GM23338 (cell line): Measurements from ENCODE around the gene SHB. TPM values are rescaled to one million over a fixed set of nuclear protein-coding genes. Genes with fewer than 3 reads are reported as not detected.

ENCODE experiments used
- ATAC-seq: fragments of 200-7000 bp; cut with Tn5 transposase; 3 replicates; pipeline ENCODE4 v1.9.1; 2020
- DNase-seq: peaks from one replicate; pipeline ENCODE4 v3.0.0-alpha.2; 2015; ENCODE audit warnings: low spot score
- H2AFZ ChIP-seq: fragments of 200-600 bp; sonication (generic); 2 replicates; pipeline ENCODE4 v1.8.0; 2016; ENCODE audit warnings: antibody characterized with exemption, mild to moderate bottlenecking, moderate library complexity
- H3F3A ChIP-seq: fragments of 200-600 bp; sonication (generic); replicated peaks from 2 replicates; pipeline ENCODE4 v1.8.0; 2017; ENCODE audit warnings: antibody characterized with exemption, mixed run types, low read depth
- H3K27ac ChIP-seq: fragments of 200-600 bp; sonication (generic); 2 replicates; pipeline ENCODE4 v1.6.1; 2016; ENCODE audit warnings: low read depth
- H3K27me3 ChIP-seq: fragments of 200-600 bp; sonication (generic); 2 replicates; pipeline ENCODE4 v1.8.0; 2016; ENCODE audit warnings: mild to moderate bottlenecking, mixed run types, moderate library complexity; ENCODE audit not compliant: insufficient read depth
- H3K36me3 ChIP-seq: fragments of 200-600 bp; sonication (generic); 2 replicates; pipeline ENCODE4 v1.8.0; 2016; ENCODE audit warnings: mild to moderate bottlenecking; ENCODE audit not compliant: insufficient read depth
- H3K4me1 ChIP-seq: fragments of 200-600 bp; sonication (generic); 2 replicates; pipeline ENCODE4 v1.8.0; 2016; ENCODE audit warnings: mild to moderate bottlenecking, moderate library complexity; ENCODE audit not compliant: insufficient read depth
- H3K4me2 ChIP-seq: fragments of 200-600 bp; sonication (generic); 2 replicates; pipeline ENCODE4 v1.7.1; 2017; ENCODE audit warnings: mixed run types
- H3K4me3 ChIP-seq: fragments of 200-600 bp; sonication (generic); 2 replicates; pipeline ENCODE4 v1.6.1; 2016; ENCODE audit warnings: mixed run types
- H3K79me2 ChIP-seq: fragments of 200-600 bp; sonication (generic); replicated peaks from 2 replicates; pipeline ENCODE4 v1.8.0; 2017; ENCODE audit warnings: mild to moderate bottlenecking; ENCODE audit not compliant: insufficient read depth
- H3K9me2 ChIP-seq: fragments of 200-600 bp; sonication (generic); 2 replicates; pipeline ENCODE4 v1.8.0; 2017; ENCODE audit not compliant: insufficient read depth
- H4K20me1 ChIP-seq: fragments of 200-600 bp; sonication (generic); replicated peaks from 2 replicates; pipeline ENCODE4 v1.8.0; 2017; ENCODE audit warnings: mild to moderate bottlenecking; ENCODE audit not compliant: insufficient read depth
- H3K27ac Mint-ChIP-seq: 2 replicates; pipeline ENCODE4 v1.8.0; 2020; ENCODE audit warnings: inconsistent platforms, mild to moderate bottlenecking, moderate library complexity, mixed read lengths
- H3K27me3 Mint-ChIP-seq: 3 replicates; pipeline ENCODE4 v1.8.0; 2022; ENCODE audit warnings: low read depth, mild to moderate bottlenecking, moderate library complexity, mixed read lengths, inconsistent platforms; ENCODE audit not compliant: insufficient read depth, poor library complexity
- H3K36me3 Mint-ChIP-seq: 3 replicates; pipeline ENCODE4 v1.8.0; 2021; ENCODE audit warnings: low read depth, mild to moderate bottlenecking, inconsistent platforms, moderate library complexity, mixed read lengths
- H3K4me1 Mint-ChIP-seq: 3 replicates; pipeline ENCODE4 v1.8.0; 2020; ENCODE audit warnings: mild to moderate bottlenecking, inconsistent platforms, mixed read lengths
- H3K4me3 Mint-ChIP-seq: 3 replicates; pipeline ENCODE4 v1.8.0; 2021; ENCODE audit warnings: moderate library complexity, mild to moderate bottlenecking, inconsistent platforms, mixed read lengths
- H3K9me3 Mint-ChIP-seq: 3 replicates; pipeline ENCODE4 v1.8.0; 2020; ENCODE audit warnings: moderate library complexity, mild to moderate bottlenecking, inconsistent platforms, mixed read lengths
- CREB1 ChIP-seq: fragments of 250-450 bp; sonication (Bioruptor Pico); IDR thresholded peaks from 2 replicates; pipeline ENCODE4 v1.5.0; 2020; ENCODE audit warnings: low read depth, mild to moderate bottlenecking, moderate library complexity
- ETS1 ChIP-seq: IDR thresholded peaks from 2 replicates; pipeline ENCODE4 v1.6.1; 2016; ENCODE audit warnings: antibody characterized with exemption
- EZH2 ChIP-seq: fragments of 200-600 bp; sonication (generic); IDR thresholded peaks from one replicate; pipeline ENCODE4 v1.8.0; 2017; ENCODE audit warnings: antibody characterized with exemption, mild to moderate bottlenecking, low read depth; ENCODE audit not compliant: unreplicated experiment
- EZH2phosphoT487 ChIP-seq: fragments of 200-600 bp; sonication (generic); IDR thresholded peaks from one replicate; pipeline ENCODE4 v1.8.1; 2018; ENCODE audit warnings: antibody characterized with exemption; ENCODE audit not compliant: unreplicated experiment
- JUNB ChIP-seq: IDR thresholded peaks from one replicate; pipeline ENCODE4 v1.6.1; 2016; ENCODE audit warnings: antibody characterized with exemption; ENCODE audit not compliant: unreplicated experiment
- NANOG ChIP-seq: IDR thresholded peaks from 2 replicates; pipeline ENCODE4 v1.6.1; 2016; ENCODE audit warnings: antibody characterized with exemption, borderline replicate concordance
- POLR2AphosphoS5 ChIP-seq: IDR thresholded peaks from 2 replicates; pipeline ENCODE4 v1.6.1; 2016; ENCODE audit warnings: antibody characterized with exemption, low read depth
- STAT1 ChIP-seq: IDR thresholded peaks from one replicate; pipeline ENCODE4 v1.6.1; 2016; ENCODE audit warnings: antibody characterized with exemption; ENCODE audit not compliant: unreplicated experiment
- ZNF114 ChIP-seq: fragments of 250-450 bp; sonication (Bioruptor Pico); IDR thresholded peaks from 2 replicates; pipeline ENCODE4 v1.5.0; 2020; ENCODE audit warnings: mild to moderate bottlenecking, moderate library complexity
- ZNF331 ChIP-seq: fragments of 250-450 bp; sonication (Bioruptor Pico); IDR thresholded peaks from 2 replicates; pipeline ENCODE4 v1.5.0; 2020; ENCODE audit warnings: low read depth, mild to moderate bottlenecking, moderate library complexity
- polyA plus RNA-seq: library from polyadenylated mRNA; unstranded; fragments of >200 nt; fragmentation: Nextera tagmentation; extraction: Ambion mirVana; gene quantifications from 2 replicates; pipeline ENCODE4 v1.2.1, GENCODE V29; 2016
- total RNA-seq: library from RNA; depleted of rRNA; stranded (reverse); fragments of >200 nt; shearing (Covaris generic); gene quantifications from 2 replicates; pipeline ENCODE4 v1.2.3, GENCODE V29; 2014
- TF ChIP-seq, protein P1 (sequence below), 2 experiments: fragments of 200-600 bp in 1 of 2; sonication (generic) in 1 of 2; conservative IDR thresholded peaks; 2 replicates each; pipeline versions ENCODE4 v1.5.1 to v1.6.1; 2016 to 2017; ENCODE audit warnings: antibody characterized with exemption in 2 of 2, low read depth in 2 of 2, mild to moderate bottlenecking in 2 of 2, moderate library complexity in 1 of 2
- TF ChIP-seq, protein P2 (sequence below): IDR thresholded peaks from one replicate; pipeline ENCODE4 v1.6.1; 2018; ENCODE audit warnings: antibody characterized with exemption; ENCODE audit not compliant: unreplicated experiment
- TF ChIP-seq, protein P3 (sequence below): fragments of 250-450 bp; sonication (Bioruptor Pico); IDR thresholded peaks from 2 replicates; pipeline ENCODE4 v1.5.0; 2020; ENCODE audit warnings: mild to moderate bottlenecking, moderate library complexity

SHB gene
- total and polyA plus RNA-seq, 2 experiments from 2014 or later, result 1.5 to 14.0 TPM

- DNase-seq (no peak), ATAC-seq (no peak)
- Histone ChIP-seq H3K27me3 (no peaks in the 10 kb centered on the region), H4K20me1 (no peaks in the 10 kb centered on the region), H3K9me2 (no peaks in the 10 kb centered on the region), H3K36me3 (no peaks in the 10 kb centered on the region), H3K4me2 (no peak overlapping the region), H3F3A (no peaks in the 10 kb centered on the region), H3K27ac (no peak overlapping the region), H2AFZ (no peak overlapping the region), H3K79me2 (no peaks in the 10 kb centered on the region), H3K4me1 (no peaks in the 10 kb centered on the region; the same call in 1 of the 2 replicates), H3K4me3 (no peak overlapping the region)
- TF ChIP-seq NANOG (no peak), EZH2 (no peak), EZH2phosphoT487 (no peak), ETS1 (no peak), ZNF114 (no peak), JUNB (no peak), CREB1 (CRISPR knock-in tag) (no peak), ZNF331 (no peak), STAT1 (no peak), POLR2AphosphoS5 (no peak)
- TF ChIP-seq, protein P1, sequence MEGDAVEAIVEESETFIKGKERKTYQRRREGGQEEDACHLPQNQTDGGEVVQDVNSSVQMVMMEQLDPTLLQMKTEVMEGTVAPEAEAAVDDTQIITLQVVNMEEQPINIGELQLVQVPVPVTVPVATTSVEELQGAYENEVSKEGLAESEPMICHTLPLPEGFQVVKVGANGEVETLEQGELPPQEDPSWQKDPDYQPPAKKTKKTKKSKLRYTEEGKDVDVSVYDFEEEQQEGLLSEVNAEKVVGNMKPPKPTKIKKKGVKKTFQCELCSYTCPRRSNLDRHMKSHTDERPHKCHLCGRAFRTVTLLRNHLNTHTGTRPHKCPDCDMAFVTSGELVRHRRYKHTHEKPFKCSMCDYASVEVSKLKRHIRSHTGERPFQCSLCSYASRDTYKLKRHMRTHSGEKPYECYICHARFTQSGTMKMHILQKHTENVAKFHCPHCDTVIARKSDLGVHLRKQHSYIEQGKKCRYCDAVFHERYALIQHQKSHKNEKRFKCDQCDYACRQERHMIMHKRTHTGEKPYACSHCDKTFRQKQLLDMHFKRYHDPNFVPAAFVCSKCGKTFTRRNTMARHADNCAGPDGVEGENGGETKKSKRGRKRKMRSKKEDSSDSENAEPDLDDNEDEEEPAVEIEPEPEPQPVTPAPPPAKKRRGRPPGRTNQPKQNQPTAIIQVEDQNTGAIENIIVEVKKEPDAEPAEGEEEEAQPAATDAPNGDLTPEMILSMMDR (conservative IDR thresholded peaks at IDR 0.05; ENCODE audit: low read depth in 2 of 2), result no peak
- TF ChIP-seq, protein P2, sequence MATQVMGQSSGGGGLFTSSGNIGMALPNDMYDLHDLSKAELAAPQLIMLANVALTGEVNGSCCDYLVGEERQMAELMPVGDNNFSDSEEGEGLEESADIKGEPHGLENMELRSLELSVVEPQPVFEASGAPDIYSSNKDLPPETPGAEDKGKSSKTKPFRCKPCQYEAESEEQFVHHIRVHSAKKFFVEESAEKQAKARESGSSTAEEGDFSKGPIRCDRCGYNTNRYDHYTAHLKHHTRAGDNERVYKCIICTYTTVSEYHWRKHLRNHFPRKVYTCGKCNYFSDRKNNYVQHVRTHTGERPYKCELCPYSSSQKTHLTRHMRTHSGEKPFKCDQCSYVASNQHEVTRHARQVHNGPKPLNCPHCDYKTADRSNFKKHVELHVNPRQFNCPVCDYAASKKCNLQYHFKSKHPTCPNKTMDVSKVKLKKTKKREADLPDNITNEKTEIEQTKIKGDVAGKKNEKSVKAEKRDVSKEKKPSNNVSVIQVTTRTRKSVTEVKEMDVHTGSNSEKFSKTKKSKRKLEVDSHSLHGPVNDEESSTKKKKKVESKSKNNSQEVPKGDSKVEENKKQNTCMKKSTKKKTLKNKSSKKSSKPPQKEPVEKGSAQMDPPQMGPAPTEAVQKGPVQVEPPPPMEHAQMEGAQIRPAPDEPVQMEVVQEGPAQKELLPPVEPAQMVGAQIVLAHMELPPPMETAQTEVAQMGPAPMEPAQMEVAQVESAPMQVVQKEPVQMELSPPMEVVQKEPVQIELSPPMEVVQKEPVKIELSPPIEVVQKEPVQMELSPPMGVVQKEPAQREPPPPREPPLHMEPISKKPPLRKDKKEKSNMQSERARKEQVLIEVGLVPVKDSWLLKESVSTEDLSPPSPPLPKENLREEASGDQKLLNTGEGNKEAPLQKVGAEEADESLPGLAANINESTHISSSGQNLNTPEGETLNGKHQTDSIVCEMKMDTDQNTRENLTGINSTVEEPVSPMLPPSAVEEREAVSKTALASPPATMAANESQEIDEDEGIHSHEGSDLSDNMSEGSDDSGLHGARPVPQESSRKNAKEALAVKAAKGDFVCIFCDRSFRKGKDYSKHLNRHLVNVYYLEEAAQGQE, result no peak
- TF ChIP-seq, protein P3, sequence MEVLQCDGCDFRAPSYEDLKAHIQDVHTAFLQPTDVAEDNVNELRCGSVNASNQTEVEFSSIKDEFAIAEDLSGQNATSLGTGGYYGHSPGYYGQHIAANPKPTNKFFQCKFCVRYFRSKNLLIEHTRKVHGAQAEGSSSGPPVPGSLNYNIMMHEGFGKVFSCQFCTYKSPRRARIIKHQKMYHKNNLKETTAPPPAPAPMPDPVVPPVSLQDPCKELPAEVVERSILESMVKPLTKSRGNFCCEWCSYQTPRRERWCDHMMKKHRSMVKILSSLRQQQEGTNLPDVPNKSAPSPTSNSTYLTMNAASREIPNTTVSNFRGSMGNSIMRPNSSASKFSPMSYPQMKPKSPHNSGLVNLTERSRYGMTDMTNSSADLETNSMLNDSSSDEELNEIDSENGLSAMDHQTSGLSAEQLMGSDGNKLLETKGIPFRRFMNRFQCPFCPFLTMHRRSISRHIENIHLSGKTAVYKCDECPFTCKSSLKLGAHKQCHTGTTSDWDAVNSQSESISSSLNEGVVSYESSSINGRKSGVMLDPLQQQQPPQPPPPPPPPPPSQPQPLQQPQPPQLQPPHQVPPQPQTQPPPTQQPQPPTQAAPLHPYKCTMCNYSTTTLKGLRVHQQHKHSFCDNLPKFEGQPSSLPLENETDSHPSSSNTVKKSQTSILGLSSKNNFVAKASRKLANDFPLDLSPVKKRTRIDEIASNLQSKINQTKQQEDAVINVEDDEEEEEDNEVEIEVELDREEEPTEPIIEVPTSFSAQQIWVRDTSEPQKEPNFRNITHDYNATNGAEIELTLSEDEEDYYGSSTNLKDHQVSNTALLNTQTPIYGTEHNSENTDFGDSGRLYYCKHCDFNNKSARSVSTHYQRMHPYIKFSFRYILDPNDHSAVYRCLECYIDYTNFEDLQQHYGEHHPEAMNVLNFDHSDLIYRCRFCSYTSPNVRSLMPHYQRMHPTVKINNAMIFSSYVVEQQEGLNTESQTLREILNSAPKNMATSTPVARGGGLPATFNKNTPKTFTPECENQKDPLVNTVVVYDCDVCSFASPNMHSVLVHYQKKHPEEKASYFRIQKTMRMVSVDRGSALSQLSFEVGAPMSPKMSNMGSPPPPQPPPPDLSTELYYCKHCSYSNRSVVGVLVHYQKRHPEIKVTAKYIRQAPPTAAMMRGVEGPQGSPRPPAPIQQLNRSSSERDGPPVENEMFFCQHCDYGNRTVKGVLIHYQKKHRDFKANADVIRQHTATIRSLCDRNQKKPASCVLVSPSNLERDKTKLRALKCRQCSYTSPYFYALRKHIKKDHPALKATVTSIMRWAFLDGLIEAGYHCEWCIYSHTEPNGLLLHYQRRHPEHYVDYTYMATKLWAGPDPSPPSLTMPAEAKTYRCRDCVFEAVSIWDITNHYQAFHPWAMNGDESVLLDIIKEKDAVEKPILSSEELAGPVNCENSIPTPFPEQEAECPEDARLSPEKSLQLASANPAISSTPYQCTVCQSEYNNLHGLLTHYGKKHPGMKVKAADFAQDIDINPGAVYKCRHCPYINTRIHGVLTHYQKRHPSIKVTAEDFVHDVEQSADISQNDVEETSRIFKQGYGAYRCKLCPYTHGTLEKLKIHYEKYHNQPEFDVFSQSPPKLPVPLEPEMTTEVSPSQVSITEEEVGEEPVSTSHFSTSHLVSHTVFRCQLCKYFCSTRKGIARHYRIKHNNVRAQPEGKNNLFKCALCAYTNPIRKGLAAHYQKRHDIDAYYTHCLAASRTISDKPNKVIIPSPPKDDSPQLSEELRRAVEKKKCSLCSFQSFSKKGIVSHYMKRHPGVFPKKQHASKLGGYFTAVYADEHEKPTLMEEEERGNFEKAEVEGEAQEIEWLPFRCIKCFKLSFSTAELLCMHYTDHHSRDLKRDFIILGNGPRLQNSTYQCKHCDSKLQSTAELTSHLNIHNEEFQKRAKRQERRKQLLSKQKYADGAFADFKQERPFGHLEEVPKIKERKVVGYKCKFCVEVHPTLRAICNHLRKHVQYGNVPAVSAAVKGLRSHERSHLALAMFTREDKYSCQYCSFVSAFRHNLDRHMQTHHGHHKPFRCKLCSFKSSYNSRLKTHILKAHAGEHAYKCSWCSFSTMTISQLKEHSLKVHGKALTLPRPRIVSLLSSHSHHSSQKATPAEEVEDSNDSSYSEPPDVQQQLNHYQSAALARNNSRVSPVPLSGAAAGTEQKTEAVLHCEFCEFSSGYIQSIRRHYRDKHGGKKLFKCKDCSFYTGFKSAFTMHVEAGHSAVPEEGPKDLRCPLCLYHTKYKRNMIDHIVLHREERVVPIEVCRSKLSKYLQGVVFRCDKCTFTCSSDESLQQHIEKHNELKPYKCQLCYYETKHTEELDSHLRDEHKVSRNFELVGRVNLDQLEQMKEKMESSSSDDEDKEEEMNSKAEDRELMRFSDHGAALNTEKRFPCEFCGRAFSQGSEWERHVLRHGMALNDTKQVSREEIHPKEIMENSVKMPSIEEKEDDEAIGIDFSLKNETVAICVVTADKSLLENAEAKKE (CRISPR knock-in tag), result no peak
- Mint-ChIP-seq H3K27me3 (peaks cover 10% of the 10 kb centered on the region), H3K9me3 (no peaks in the 10 kb centered on the region), H3K4me3 (no peak overlapping the region), H3K36me3 (no peaks in the 10 kb centered on the region), H3K27ac (no peak overlapping the region), H3K4me1 (peaks cover 21% of the 10 kb centered on the region)
Observed at GRCh38 chr9:38081356-38082108, 12.5 kb upstream of the SHB start.
